ENCODE data around the gene IFNA6.

IFNA6 gene

DNA sequence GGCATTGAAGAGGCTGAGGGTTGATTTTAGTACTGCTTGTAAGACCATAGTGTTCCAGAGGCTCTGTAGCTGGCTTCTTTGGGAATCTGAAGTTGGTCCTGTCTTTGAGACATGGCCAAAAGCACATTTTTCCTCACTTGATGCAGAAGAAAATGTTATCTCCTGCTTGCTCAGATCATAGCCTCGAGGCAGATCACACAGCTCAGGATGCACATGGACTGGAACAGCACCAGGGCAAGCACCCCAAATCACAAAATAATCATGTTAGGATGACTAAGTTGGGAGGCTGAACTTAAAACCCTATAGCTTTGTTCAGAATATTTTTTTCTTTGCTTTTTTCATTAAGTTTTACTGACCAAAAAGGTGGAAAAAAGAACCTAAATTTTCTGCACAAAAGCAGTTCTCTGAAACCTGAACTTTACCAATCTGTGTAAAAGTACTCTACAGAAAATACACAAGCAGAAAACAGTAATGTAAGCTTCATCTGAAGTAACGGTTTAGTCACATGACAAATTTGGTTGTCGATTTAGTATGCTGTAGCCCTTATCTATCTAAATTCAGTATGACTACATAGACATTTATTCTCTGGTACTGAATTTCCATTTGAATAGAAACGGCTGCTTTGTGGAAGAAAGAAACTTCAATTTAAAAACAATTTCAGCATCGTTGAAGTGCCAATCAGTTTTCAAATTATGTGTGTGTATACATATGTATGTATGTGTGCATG lies 18.8 kb downstream of the IFNA6 start:
- DNase-seq (ENCODE audit: low read depth) = no peak

DNA sequence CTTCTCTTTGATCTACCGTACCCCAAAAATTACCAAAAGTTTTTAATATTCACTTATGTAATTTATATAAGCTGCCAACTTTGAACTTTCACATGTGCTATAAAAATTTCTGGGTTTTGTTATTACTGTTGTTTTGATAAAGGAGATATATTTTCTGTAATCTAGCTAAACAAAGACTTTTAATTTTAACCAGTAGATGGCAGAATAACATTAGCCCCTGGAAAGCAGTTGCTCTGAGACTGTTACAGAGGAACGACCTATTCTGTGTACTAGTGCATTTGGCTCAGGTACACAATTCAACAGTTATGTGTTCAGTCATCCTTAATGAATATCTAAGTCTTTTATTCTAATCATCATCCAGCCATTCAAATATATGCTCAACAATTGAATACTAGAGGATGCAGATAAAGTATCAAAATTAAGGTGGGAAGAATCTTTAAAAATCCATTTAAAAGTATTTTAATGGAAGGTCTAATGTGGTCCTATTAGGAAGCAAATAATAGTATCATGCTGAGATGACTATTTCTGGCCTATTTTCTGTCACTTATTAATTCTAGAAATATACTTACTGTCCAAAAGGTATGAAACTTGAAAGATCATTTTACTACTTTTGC lies 24.1 kb downstream of the IFNA6 start:
- no peak for DNase-seq (ENCODE audit: low read depth)

DNA sequence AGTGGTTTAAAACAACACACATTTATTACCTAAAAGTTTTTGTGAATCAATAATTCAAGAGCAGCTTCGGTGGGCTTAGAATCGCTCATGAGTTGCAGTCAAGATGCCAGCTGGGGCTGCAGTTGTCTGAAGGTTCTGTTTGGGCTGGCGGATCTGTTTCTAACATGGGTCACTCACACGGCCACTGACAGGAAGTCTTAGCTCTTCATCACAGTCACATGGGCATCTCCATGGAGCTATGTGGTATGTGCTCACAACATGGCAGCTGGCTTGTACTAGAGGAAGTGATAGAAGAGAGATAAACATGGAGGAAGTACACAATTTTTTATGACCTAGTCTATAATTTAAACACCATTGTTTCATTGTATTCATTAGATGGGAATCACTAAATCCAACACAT lies 26.6 kb downstream of the IFNA6 start:
- DNase-seq (ENCODE audit: low read depth) = no peak

DNA sequence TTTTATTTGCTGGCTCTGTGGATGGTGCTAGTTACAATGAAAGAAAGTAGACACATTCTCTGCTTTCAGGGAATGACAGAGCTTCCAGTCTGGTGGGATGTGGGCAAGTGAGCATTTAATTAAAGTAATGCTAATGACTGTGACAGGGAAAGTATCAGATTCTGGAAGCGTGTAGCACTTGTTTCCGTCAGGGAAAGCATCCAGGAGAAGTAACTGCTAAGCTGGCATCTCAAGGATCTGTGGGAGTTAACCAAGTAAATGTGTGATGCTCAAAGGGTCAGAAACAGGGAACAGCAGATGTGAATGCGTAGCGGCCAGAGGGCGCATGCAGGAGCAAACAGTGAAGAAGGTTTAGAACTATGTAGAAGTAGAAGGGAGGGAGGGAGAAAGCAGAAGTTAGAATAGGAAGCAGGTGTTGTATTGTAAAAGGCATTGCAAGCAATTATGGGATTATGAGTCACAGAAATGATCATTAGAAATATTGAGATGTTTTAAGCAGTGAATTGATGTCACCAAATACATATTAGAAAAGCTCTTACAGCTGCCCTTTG lies 27.7 kb downstream of the IFNA6 start:
- no peak for DNase-seq (ENCODE audit: low read depth)

DNA sequence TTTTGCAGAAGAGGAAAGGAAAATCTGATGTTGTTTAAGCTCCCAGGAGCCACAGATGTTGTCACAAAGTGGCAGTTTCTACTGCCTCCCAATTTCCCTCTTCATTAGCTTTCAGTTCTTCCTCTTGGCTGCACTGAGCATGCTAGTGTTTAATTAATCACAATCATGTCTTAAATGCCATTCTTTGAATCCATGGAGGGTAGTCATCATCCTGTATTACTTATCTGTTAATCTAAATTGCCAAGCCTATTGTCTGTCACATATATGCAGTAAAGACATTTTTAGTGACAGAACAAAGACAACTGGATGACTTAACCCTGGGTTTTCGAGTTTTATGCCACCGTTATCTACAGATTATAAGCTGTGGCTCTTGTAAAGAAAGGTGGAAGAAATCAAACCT lies 30.2 kb downstream of the IFNA6 start:
- DNase-seq (ENCODE audit: low read depth) = no peak

DNA sequence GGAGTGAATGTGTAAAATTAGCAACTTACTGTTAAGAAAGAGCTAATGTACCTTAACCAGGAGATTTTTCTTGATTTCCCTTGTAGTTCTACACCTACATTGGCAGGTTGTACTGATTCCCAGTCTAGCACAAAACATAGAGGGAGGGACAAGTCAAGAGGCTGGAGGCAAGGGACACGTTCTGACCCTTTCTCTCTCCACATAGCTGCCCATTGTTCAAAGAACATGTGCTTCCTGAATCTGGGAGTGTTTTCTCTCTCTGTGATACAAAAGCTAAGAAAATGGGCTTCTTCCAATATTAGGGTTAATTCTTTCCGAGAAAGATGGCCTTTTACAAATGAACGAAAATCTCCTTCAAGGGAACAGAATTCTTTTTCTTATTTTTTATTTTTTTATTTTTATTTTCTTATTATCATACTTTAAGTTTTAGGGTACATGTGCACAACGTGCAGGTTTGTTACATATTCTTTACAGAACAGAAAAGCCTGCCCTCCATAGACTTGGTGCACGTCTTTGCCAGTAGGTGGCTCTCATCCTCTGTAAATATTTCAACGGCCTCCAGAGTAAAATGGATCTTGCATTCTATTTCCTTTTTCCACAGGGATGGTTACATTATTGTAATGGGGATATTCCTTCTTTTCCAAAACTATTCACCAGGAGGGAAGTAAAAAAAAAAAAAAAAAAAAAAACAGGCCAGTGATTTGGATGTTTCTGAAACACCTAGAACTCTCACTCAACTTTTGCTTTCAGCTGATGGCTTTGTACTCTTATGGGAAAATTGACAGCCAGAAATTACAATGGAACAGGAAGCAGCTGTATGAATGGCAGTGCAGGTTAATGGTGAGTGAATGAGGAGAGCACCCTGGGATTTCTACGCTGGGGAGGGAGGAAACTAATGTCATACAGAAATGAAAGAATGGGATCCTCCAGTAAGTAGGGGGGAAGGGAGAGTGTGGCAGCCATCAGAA lies 32.4 kb downstream of the IFNA6 start:
- no peak for DNase-seq (ENCODE audit: low read depth)

DNA sequence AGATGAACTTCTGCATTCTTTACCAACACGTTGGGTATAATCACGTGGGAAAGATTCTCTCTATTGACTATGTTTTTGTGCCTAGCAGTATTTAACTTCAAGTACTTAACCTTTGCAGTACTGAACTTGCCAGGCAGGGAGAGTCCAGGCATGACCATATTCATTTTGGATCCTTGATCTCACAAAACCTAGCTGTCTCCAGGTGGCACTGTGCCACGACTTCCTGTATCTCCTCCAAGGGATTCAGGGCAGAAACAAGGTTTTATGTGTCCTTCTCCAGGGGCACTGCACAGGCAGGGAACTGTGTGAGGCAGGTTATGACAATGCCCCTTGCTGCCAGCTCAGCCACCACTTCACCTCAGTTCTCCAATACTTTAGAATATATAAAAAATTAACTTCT lies 33.8 kb downstream of the IFNA6 start:
- no peak for DNase-seq (ENCODE audit: low read depth)

DNA sequence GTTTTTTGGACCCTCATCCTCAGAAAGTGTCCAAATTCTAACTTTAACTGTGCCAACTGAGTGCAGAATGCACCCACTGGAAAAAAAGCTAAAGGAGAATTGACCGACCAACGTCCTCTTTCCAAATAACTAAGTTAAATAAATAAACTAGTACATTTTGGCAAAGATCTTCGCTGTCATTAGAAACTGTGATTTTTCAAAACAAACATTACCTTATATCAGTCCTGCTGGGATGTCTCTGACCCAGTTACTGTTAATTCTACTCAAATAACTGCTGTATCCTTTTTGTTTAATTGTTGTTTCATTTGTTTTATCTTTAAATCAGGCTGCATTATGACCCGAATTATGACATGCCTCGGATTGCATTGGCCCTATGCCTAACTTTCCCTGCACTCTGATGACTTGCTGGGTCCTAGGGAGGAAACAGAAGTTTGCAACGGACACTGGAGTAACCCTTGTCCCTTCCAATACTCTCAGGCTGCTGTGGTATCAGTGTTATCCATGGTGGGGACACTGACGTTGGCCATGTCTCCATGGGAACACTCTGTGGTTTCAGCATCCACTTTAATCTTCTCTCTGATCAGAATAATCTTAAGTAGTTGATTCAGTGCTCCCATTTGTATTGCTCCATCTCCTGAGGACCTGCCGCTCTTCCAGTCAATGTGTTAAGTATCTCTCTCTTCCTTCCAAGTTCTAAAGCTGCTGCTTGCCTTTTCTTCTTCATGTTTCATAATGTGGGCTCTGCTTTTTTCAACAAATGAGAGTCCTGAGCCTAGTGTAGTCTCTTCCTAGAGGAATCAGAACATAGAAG lies 34.5 kb downstream of the IFNA6 start:
- DNase-seq (ENCODE audit: low read depth) = no peak

DNA sequence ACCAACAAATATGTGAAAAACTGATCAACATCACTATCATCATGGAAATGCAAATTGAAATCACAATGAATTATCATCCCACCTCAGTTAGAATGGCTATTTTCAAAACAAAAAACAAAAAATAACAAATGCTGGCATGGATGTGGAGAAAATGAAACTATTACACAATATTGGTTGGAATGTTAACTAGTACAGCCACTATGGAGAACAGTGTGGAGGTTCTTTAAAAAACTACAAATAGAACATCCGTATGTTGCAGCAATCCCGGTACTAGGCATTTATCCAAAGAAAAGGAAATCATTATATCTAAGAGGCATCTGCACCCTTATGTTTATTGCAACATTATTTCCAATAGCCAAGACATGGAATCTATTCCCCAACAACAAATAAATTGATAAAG lies 36.5 kb downstream of the IFNA6 start:
- DNase-seq (ENCODE audit: low read depth) = no peak

DNA sequence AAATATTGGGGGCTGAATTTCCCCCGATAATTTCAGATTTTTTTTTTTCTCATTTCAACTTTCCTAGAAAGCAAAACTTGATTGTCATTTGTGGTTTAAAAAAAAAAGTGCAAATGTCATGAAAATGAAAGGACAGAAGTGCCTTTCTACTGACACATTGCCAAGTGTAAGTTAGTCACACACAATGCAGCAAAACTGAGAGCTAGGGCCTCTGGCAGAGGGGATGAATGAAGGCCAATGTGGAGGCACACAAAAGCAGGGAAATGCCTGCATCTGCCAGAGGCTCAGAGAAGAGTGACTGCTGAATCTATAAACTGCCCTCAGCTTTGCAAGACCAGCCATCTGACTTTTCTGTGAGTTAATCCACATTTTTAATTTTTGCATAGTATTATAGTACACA lies 38.8 kb downstream of the IFNA6 start:
- DNase-seq (ENCODE audit: low read depth) = no peak

DNA sequence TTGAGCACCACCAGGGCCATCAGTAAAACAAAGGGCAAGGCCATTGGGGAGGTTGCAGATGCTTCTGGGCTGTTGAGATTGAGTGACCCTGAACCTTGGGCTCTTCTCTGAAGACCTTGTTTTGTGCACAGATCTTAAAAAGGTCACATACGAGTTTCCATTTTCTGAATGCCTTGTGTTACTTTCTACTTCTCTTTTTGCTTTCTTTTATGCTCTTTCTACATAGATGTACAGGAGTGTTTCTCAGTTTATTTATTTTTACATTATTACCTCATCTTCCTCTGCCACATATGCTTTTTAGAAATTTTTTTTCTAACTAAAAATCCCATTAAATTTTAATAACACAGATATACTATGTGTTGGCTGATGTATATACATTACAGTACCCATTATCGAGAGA lies 45.5 kb downstream of the IFNA6 start, which contains the start of gene IFNA5:
Gene IFNA5, minus strand, starts transcription at position 101 of the 400 bp plus-strand sequence. Its CDS starts 57 bp downstream, at position 44.
- no peak for DNase-seq (ENCODE audit: low read depth)
